NB4 (cell line): ENCODE data around the gene PRR29.
"Not testable (repeated sequence)": the region's sequence is repeated elsewhere in the genome, so short reads cannot be mapped to it uniquely, and the experiment has no call there.

Experiments used
- DNase-seq: peaks from one replicate; pipeline ENCODE4 v3.0.0; 2010; ENCODE audit warnings: low read depth
- H3K4me3 ChIP-seq: one replicate; pipeline ENCODE4 v1.5.1; 2011; ENCODE audit warnings: mild to moderate bottlenecking, low read depth, low read length, moderate library complexity
- MYC ChIP-seq: IDR thresholded peaks from 2 replicates; pipeline ENCODE4 v1.6.1; 2011; ENCODE audit warnings: low read depth, low read length
- POLR2A ChIP-seq: IDR thresholded peaks from 2 replicates; pipeline ENCODE4 v1.6.1; 2011; ENCODE audit warnings: mild to moderate bottlenecking; ENCODE audit not compliant: insufficient read length; ENCODE audit errors: extremely low read depth
- TF ChIP-seq, protein P1 (sequence below): IDR thresholded peaks from 2 replicates; pipeline ENCODE4 v1.6.1; 2011; ENCODE audit warnings: low read depth, low read length
- TF ChIP-seq, protein P2 (sequence below): IDR thresholded peaks from one replicate; pipeline ENCODE4 v1.5.1; 2012; ENCODE audit warnings: low read depth, low read length

Gene PRR29

DNA sequence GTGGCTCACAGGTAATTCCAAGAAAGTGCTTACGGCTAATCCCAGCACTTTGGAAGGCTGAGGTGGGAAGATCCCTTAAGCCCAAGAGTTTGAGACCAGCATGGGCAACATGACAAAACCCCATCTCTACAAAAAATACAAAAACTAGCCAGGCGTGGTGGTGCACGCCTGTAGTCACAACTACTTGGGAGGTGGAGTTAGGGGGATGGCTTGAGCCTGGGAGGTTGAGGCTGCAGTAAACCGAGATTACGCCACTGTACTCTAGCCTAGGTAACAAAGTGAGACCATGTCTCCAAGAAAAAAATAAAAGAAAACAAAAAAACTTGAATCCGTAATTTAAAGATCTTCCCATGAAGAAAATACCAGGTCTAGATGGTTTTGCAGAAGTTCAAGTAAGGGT is 17.3 kb downstream of the PRR29 start:
- H3K4me3 ChIP-seq = no peak overlapping the region
- TF ChIP-seq, protein P1, sequence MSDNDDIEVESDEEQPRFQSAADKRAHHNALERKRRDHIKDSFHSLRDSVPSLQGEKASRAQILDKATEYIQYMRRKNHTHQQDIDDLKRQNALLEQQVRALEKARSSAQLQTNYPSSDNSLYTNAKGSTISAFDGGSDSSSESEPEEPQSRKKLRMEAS = no peak
- TF ChIP-seq POLR2A (no peak), MYC (no peak)
- TF ChIP-seq, protein P2, sequence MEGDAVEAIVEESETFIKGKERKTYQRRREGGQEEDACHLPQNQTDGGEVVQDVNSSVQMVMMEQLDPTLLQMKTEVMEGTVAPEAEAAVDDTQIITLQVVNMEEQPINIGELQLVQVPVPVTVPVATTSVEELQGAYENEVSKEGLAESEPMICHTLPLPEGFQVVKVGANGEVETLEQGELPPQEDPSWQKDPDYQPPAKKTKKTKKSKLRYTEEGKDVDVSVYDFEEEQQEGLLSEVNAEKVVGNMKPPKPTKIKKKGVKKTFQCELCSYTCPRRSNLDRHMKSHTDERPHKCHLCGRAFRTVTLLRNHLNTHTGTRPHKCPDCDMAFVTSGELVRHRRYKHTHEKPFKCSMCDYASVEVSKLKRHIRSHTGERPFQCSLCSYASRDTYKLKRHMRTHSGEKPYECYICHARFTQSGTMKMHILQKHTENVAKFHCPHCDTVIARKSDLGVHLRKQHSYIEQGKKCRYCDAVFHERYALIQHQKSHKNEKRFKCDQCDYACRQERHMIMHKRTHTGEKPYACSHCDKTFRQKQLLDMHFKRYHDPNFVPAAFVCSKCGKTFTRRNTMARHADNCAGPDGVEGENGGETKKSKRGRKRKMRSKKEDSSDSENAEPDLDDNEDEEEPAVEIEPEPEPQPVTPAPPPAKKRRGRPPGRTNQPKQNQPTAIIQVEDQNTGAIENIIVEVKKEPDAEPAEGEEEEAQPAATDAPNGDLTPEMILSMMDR = no peak
- no peak for DNase-seq

DNA sequence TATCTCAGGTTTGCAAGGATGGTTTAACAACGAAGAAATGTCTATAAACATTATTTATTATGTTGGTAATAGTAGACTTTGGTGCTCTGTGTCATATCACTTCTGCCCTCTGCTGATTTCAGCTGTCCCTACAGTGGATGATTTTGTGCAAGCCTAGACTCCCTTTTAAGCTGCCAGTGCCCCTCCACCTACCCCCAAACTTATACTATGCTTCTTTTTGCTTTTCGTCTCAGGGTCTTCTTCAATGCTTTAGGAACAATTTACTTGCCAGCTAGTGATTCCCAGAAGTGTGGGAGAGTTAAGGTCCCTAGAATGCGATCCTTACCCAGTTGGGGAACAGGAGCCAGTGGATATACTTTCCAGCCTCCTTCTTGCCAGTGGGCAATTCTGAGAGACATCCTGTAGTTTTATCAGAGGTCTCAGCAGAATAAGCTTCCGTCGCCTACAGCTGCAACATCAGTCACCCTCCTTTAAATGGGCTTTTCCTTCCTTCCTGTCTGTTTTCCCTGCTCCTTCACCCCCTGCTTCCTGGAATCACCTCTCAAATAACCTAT is 18.2 kb downstream of the PRR29 start:
- no peak for TF ChIP-seq MYC
- no peak for TF ChIP-seq POLR2A
- TF ChIP-seq, protein P1 = no peak
- TF ChIP-seq, protein P2 = no peak
- DNase-seq = no peak
- H3K4me3 ChIP-seq = no peak overlapping the region

- H3K4me3 ChIP-seq = no peak overlapping the region
- TF ChIP-seq POLR2A = no peak
- TF ChIP-seq, protein P1 = no peak
- TF ChIP-seq MYC = no peak
- TF ChIP-seq, protein P2 = no peak
- no peak for DNase-seq
These were observed 18.8 kb downstream of the PRR29 start for GRCh38 chr17:64016974-64017373.

DNA sequence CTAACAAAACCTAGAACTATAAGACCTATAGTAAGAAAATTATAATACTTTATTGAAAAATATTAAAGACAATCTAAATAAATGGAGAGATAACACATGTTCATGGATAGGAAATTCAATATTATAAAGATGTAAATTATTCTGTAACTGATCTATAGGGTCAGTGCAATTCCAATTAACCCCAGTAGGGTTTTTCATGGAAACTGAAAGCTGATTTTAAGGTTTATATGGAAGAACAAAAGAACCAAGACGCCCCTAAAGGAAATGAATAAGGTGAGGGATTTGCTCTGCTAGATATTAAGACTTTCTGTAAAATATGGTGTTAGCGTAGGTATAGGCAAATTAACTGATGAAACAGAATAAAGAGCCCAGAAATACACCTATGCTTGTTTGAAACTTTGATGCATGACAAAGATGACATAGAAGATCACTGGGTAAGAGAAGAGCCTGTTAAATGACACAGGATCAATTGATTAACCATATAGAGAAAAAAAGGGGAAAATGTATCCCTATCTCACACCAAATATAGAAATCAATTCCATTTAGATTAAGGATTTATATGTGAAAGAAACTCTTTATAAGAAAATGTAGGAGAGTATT is 19.3 kb downstream of the PRR29 start:
- no peak for TF ChIP-seq POLR2A
- TF ChIP-seq, protein P1 = no peak
- no peak for TF ChIP-seq MYC
- TF ChIP-seq, protein P2 = no peak
- no peak for DNase-seq
- no peak overlapping the region for H3K4me3 ChIP-seq

DNA sequence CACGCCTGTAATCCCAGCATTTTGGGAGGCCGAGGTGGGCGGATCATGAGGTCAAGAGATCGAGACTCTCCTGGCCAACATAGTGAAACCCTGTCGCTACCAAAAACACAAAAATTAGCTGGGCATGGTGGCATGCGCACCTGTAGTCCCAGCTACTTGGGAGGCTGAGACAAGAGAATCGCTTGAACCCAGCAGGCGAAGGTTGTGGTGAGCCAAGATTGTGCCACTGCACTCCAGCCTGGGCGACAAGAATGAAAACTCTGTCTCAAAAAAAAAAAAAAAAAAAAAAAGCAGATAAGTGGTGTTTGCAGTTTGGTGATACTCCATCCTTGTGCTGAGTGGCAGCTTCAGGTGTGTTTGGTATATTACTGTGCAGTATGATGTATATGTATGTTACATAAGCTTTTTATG is 21.4 kb downstream of the PRR29 start:
- H3K4me3 ChIP-seq = peak overlapping the region; percentile 56
- not testable (repeated sequence) for DNase-seq

GRCh38 chr17:64020056-64020766 is 22.1 kb downstream of the PRR29 start, which contains the start of gene ICAM2:
Gene ICAM2 (minus strand): TSS chr17:64020633. CDS start chr17:64006691, 13,942 bp downstream.
- peak within 1 kb of the TSS; percentile 56 for H3K4me3 ChIP-seq
- peak; percentile 72 for DNase-seq
- TF ChIP-seq, protein P2 = no peak
- TF ChIP-seq POLR2A (peak; percentile 23), MYC (no peak; the same call in 1 of the 2 replicates)
- TF ChIP-seq, protein P1 = 0 out of 2 replicates have a peak, but pooled peaks have one; percentile 14
